K562 (cell line): ENCODE data around the gene SORCS2.

Experiments
- AFF4 ChIP-seq: sonication (generic); formaldehyde crosslinking; IDR thresholded peaks from 2 replicates; pipeline ENCODE4 v1.8.0; 2023; ENCODE audit warnings: mild to moderate bottlenecking, missing genetic modification reagents
- CTCF ChIP-seq, 3 experiments: IDR thresholded peaks in 2 of 3; conservative IDR thresholded peaks in 1 of 3; 2 replicates each; pipeline ENCODE4 v1.5.1; 2011 to 2012; ENCODE audit warnings: low read length in 3 of 3, mild to moderate bottlenecking in 3 of 3, control low read depth in 2 of 3, improper control_type of control experiment in 1 of 3, inconsistent platforms in 1 of 3, low read depth in 1 of 3, mixed read lengths in 1 of 3, moderate library complexity in 1 of 3; ENCODE audit not compliant: insufficient read depth in 2 of 3
- EGR1 ChIP-seq: fragments of 450-650 bp; conservative IDR thresholded peaks from 2 replicates; pipeline ENCODE4 v1.6.1; 2017; ENCODE audit warnings: mild to moderate bottlenecking
- FOSL1 ChIP-seq: fragments of 200-800 bp; sonication (Bioruptor generic); conservative IDR thresholded peaks from 2 replicates; pipeline ENCODE4 v1.6.1; 2016; ENCODE audit warnings: missing genetic modification characterization, missing compliant biosample characterization
- GTF2F1 ChIP-seq: IDR thresholded peaks from 2 replicates; pipeline ENCODE4 v1.6.1; 2011; ENCODE audit warnings: low read depth, low read length, improper control_type of control experiment
- HNRNPLL ChIP-seq: fragments of 200-400 bp; formaldehyde crosslinking; IDR thresholded peaks from 2 replicates; pipeline ENCODE4 v1.6.1; 2017; ENCODE audit warnings: low read length, low read depth, mild to moderate bottlenecking; ENCODE audit not compliant: poor library complexity, severe bottlenecking
- ZBTB33 ChIP-seq: sonication (generic); formaldehyde crosslinking; IDR thresholded peaks from 2 replicates; pipeline ENCODE4 v1.8.1; 2023; ENCODE audit warnings: mild to moderate bottlenecking, missing genetic modification reagents
- ZNF121 ChIP-seq: sonication (generic); formaldehyde crosslinking; conservative IDR thresholded peaks from 2 replicates; pipeline ENCODE4 v1.8.0; 2022; ENCODE audit warnings: missing genetic modification reagents
- ZNF764 ChIP-seq: fragments of 250-450 bp; sonication (Bioruptor Pico); IDR thresholded peaks from 2 replicates; pipeline ENCODE4 v1.4.0; 2020; ENCODE audit warnings: low read depth, mild to moderate bottlenecking, moderate library complexity

DNA sequence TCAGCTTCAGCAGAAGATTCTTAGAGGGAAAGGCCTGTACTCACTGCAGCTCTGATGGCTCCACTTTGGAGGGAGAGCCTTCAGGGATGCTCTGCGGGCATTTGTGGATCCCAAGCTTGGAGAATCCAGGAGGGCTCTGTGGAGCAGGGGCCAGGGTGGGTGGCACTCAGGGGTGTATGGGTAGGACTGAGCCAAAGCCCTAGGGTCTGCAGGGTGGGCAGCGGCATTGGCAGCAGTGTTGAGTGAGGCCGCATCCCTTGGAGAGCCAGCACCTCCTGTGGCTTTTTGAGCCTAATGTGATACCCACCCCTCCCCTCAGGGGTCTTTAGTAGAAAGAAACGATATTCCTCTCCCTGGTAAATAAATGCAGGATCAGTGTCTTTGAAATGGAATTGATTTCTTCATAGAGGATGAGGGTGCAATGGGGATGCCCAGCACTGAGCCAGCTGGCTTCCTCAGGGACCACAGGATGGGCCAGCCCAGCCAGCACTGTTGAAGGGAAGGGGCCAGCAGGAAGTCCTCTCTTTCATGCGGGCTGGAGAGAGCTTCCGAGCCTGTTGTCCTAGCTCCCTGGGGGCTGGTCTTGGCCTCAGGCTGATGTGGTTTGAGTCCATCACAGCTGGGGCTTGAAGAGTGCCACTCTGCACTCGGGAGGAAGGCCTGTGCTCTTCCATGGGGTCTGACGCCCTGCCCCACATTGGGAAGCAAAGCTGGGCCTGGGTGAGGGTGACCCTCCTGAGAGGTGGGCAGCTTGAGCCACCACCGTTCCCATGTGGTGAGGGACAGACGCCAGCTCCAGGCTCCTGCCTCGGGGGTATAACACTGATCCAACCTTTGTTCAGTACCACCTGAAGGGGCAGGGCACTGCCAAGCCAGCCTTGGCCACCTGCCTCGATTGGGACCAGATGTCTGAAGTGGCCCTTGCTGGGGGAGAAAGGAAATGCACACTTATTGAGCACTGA, 192.9 kb downstream of the SORCS2 start:
- TF ChIP-seq AFF4 (CRISPR knock-in tag), result no peak
- no peak for TF ChIP-seq FOSL1 (tag)
- no peak for TF ChIP-seq ZBTB33 (CRISPR knock-in tag)
- no peak for TF ChIP-seq GTF2F1
- TF ChIP-seq EGR1, result no peak
- TF ChIP-seq ZNF764, result no peak
- TF ChIP-seq HNRNPLL, result no peak
- TF ChIP-seq CTCF (IDR thresholded peaks at IDR 0.05 in 2 of 3, conservative IDR thresholded peaks at IDR 0.05 in 1 of 3; ENCODE audit: insufficient read depth in 2 of 3, low read depth in 1 of 3, low read length in 3 of 3), result no peak
- TF ChIP-seq ZNF121, result no peak
